GM21390 (cell line): ENCODE results near the gene MYO3B.

Source experiments
- ATAC-seq: cut with Tn5 transposase; IDR thresholded peaks from one replicate; pipeline ENCODE4 v1.9.1; 2021; ENCODE audit not compliant: unreplicated experiment

MYO3B gene

GRCh38 chr2:170236680-170237047 lies 58.7 kb downstream of the MYO3B start:
- no peak for ATAC-seq

GRCh38 chr2:170237572-170238120 lies 59.7 kb downstream of the MYO3B start:
- no peak for ATAC-seq

- ATAC-seq = no peak
Observed at GRCh38 chr2:170238776-170239175, 60.8 kb downstream of the MYO3B start.

GRCh38 chr2:170240629-170241028 lies 62.7 kb downstream of the MYO3B start:
- no peak for ATAC-seq

- no peak for ATAC-seq
Observed at GRCh38 chr2:170241756-170242155, 63.8 kb downstream of the MYO3B start.

GRCh38 chr2:170243118-170243837 lies 65.3 kb downstream of the MYO3B start:
- ATAC-seq = no peak

GRCh38 chr2:170243898-170244297 lies 66.0 kb downstream of the MYO3B start:
- no peak for ATAC-seq

- no peak for ATAC-seq
Observed at GRCh38 chr2:170244555-170244954, 66.6 kb downstream of the MYO3B start.

GRCh38 chr2:170245312-170245711 lies 67.4 kb downstream of the MYO3B start:
- ATAC-seq = no peak

GRCh38 chr2:170247333-170247732 lies 69.4 kb downstream of the MYO3B start:
- no peak for ATAC-seq

- no peak for ATAC-seq
Observed at GRCh38 chr2:170247882-170248393, 70.0 kb downstream of the MYO3B start.

GRCh38 chr2:170248574-170249393 lies 70.8 kb downstream of the MYO3B start:
- ATAC-seq = no peak

- ATAC-seq = no peak
Observed at GRCh38 chr2:170249761-170250160, 71.8 kb downstream of the MYO3B start.

GRCh38 chr2:170250584-170250983 lies 72.6 kb downstream of the MYO3B start:
- no peak for ATAC-seq

- ATAC-seq = no peak
Observed at GRCh38 chr2:170252414-170252813, 74.5 kb downstream of the MYO3B start.

- no peak for ATAC-seq
Observed at GRCh38 chr2:170253721-170254230, 75.8 kb downstream of the MYO3B start.

GRCh38 chr2:170254293-170254732 lies 76.4 kb downstream of the MYO3B start:
- ATAC-seq = no peak

- ATAC-seq = no peak
Observed at GRCh38 chr2:170255137-170255536, 77.2 kb downstream of the MYO3B start.

GRCh38 chr2:170255971-170256370 lies 78.0 kb downstream of the MYO3B start:
- ATAC-seq = no peak

- no peak for ATAC-seq
Observed at GRCh38 chr2:170258382-170258781, 80.4 kb downstream of the MYO3B start.

- ATAC-seq = no peak
Observed at GRCh38 chr2:170260188-170260587, 82.2 kb downstream of the MYO3B start.

- no peak for ATAC-seq
Observed at GRCh38 chr2:170261566-170261965, 83.6 kb downstream of the MYO3B start.
